ENCODE measurements around the gene C19orf38. TPM values are rescaled to one million over a fixed set of nuclear protein-coding genes. Genes with fewer than 3 reads are reported as not detected.
"Not testable (repeated sequence)": the region's sequence is repeated elsewhere in the genome, so short reads cannot be mapped to it uniquely, and the experiment has no call there.

Gene C19orf38
- total RNA-seq, 1 experiment from 2014 or later = 0.30 TPM

GRCh38 chr19:10855879-10856522 lies 7.8 kb downstream of the C19orf38 start:
- H3K27me3 Mint-ChIP-seq (ENCODE audit: insufficient read depth, unreplicated experiment) = no peaks in the 10 kb centered on the region
- intact Hi-C loops (cut with micrococcal nuclease) = no loop called here
- ChIA-PET POLR2A (interaction anchor here (1.2 to 2.5 kb wide), 2 partner anchors 20 kb away, joined by 4 to 9 read pairs; partner anchors contain the start of gene TMED1), CTCF (interaction anchor here (0.6 to 6.3 kb wide), 2 partner anchors 9 to 13 kb away, joined by 3 to 68 read pairs; no protein-coding TSS in a partner anchor)
- H3K27ac Mint-ChIP-seq (ENCODE audit: low read depth, unreplicated experiment) = no peak overlapping the region
- peak; percentile 38 for DNase-seq (ENCODE audit: unreplicated experiment)
- no peak overlapping the region for H3K4me3 Mint-ChIP-seq (ENCODE audit: unreplicated experiment)
- H3K36me3 Mint-ChIP-seq (ENCODE audit: insufficient read depth, unreplicated experiment) = no peaks in the 10 kb centered on the region
- no peaks in the 10 kb centered on the region for H3K4me1 Mint-ChIP-seq (ENCODE audit: insufficient read depth, unreplicated experiment)
- BruUV-seq (replicated peaks) = no TSS peak
- peak; percentile 27 for TF ChIP-seq CTCF (IDR thresholded peaks at IDR 0.05; ENCODE audit: unreplicated experiment)
- H3K9me3 Mint-ChIP-seq (ENCODE audit: unreplicated experiment) = no peaks in the 10 kb centered on the region

GRCh38 chr19:10856899-10857298 lies 8.7 kb downstream of the C19orf38 start:
- H3K27ac Mint-ChIP-seq (ENCODE audit: low read depth, unreplicated experiment); H3K4me1 Mint-ChIP-seq (ENCODE audit: insufficient read depth, unreplicated experiment); H3K36me3 Mint-ChIP-seq (ENCODE audit: insufficient read depth, unreplicated experiment); H3K27me3 Mint-ChIP-seq (ENCODE audit: insufficient read depth, unreplicated experiment); H3K9me3 Mint-ChIP-seq (ENCODE audit: unreplicated experiment); BruUV-seq (replicated peaks); intact Hi-C loops (cut with micrococcal nuclease); H3K4me3 Mint-ChIP-seq (ENCODE audit: unreplicated experiment); DNase-seq (ENCODE audit: unreplicated experiment): not testable (repeated sequence)
- ChIA-PET CTCF (interaction anchor here (2.3 kb wide), 1 partner anchor 21 kb away, joined by 7 read pairs; the partner anchor contains the start of gene TMED1), POLR2A (interaction anchor here (1.2 kb wide), 1 partner anchor 21 kb away, joined by 4 read pairs; the partner anchor contains the start of gene TMED1)

GRCh38 chr19:10858204-10858828 lies 10.1 kb downstream of the C19orf38 start:
- DNase-seq (ENCODE audit: unreplicated experiment) = peak; percentile 23
- Mint-ChIP-seq H3K36me3 (ENCODE audit: insufficient read depth, unreplicated experiment) (no peaks in the 10 kb centered on the region), H3K4me3 (ENCODE audit: unreplicated experiment) (no peak overlapping the region), H3K4me1 (ENCODE audit: insufficient read depth, unreplicated experiment) (peaks cover 9% of the 10 kb centered on the region), H3K27me3 (ENCODE audit: insufficient read depth, unreplicated experiment) (no peaks in the 10 kb centered on the region), H3K27ac (ENCODE audit: low read depth, unreplicated experiment) (no peak overlapping the region), H3K9me3 (ENCODE audit: unreplicated experiment) (no peaks in the 10 kb centered on the region)
- POLR2A ChIA-PET = interaction anchor here (0.9 kb wide), 1 partner anchor 103 kb away, joined by 3 read pairs; the partner anchor contains the start of gene SMARCA4
- intact Hi-C loops (cut with micrococcal nuclease) = no loop called here
- peak; percentile 70 for TF ChIP-seq CTCF (IDR thresholded peaks at IDR 0.05; ENCODE audit: unreplicated experiment)
- CTCF ChIA-PET = interaction anchor here (0.6 to 2.3 kb wide), 6 partner anchors 15 to 177 kb away, joined by 3 to 7 read pairs (median 3); partner anchors contain the start of gene TMED1
- no TSS peak for BruUV-seq (replicated peaks)

- Mint-ChIP-seq H3K4me3 (ENCODE audit: unreplicated experiment) (no peak overlapping the region), H3K36me3 (ENCODE audit: insufficient read depth, unreplicated experiment) (no peaks in the 10 kb centered on the region), H3K27me3 (ENCODE audit: insufficient read depth, unreplicated experiment) (no peaks in the 10 kb centered on the region), H3K9me3 (ENCODE audit: unreplicated experiment) (no peaks in the 10 kb centered on the region), H3K4me1 (ENCODE audit: insufficient read depth, unreplicated experiment) (peaks cover 17% of the 10 kb centered on the region), H3K27ac (ENCODE audit: low read depth, unreplicated experiment) (no peak overlapping the region)
- no TSS peak for BruUV-seq (replicated peaks)
- ChIA-PET POLR2A (interaction anchor here (0.6 kb wide), 1 partner anchor 26 kb away, joined by 4 read pairs; no protein-coding TSS in a partner anchor), CTCF (interaction anchor here (0.6 to 3.8 kb wide), 2 partner anchors 9 to 144 kb away, joined by 4 to 40 read pairs; partner anchors contain the start of gene DNM2)
- no peak for TF ChIP-seq CTCF (IDR thresholded peaks at IDR 0.05; ENCODE audit: unreplicated experiment)
- intact Hi-C loops (cut with micrococcal nuclease) = no loop called here
- DNase-seq (ENCODE audit: unreplicated experiment) = peak; percentile 56
These were observed 13.0 kb downstream of the C19orf38 start for GRCh38 chr19:10861103-10861651.
